K562 (cell line): ENCODE measurements around the gene BBLN. TPM values are rescaled to one million over a fixed set of nuclear protein-coding genes. Genes with fewer than 3 reads are reported as not detected.
A peak's percentile ranks its signal among the peaks of the same experiment; 100 is the strongest.

Experiments used
- ADNP ChIP-seq: fragments of 200-800 bp; sonication (Bioruptor generic); IDR thresholded peaks from 2 replicates; pipeline ENCODE4 v1.6.1; 2016; ENCODE audit warnings: missing genetic modification characterization, missing compliant biosample characterization
- ATF3 ChIP-seq, 2 experiments: fragments of 450-650 bp in 1 of 2; sonication (generic) in 1 of 2; formaldehyde crosslinking in 1 of 2; IDR thresholded peaks in 1 of 2; conservative IDR thresholded peaks in 1 of 2; 2 replicates each; pipeline versions ENCODE4 v1.6.1 to v1.8.1; 2016 to 2023; ENCODE audit warnings: mild to moderate bottlenecking in 2 of 2, moderate library complexity in 2 of 2, inconsistent platforms in 1 of 2, missing genetic modification reagents in 1 of 2
- CREB3L1 ChIP-seq: fragments of 450-650 bp; IDR thresholded peaks from 2 replicates; pipeline ENCODE4 v1.6.1; 2014; ENCODE audit warnings: low read depth, mild to moderate bottlenecking, moderate library complexity, borderline replicate concordance
- EP300 ChIP-seq: IDR thresholded peaks from 2 replicates; pipeline ENCODE4 v1.6.1; 2012; ENCODE audit warnings: low read length, improper control_type of control experiment
- MNT ChIP-seq, 2 experiments: fragments of 450-650 bp; conservative IDR thresholded peaks; 2 replicates each; pipeline ENCODE4 v1.6.1; 2017; ENCODE audit warnings: mild to moderate bottlenecking in 2 of 2, moderate library complexity in 2 of 2
- MXI1 ChIP-seq: IDR thresholded peaks from 2 replicates; pipeline ENCODE4 v1.6.1; 2011; ENCODE audit warnings: low read depth, mild to moderate bottlenecking, improper control_type of control experiment, low read length
- PHB2 ChIP-seq: fragments of 450-650 bp; IDR thresholded peaks from 2 replicates; pipeline ENCODE4 v1.6.1; 2017; ENCODE audit warnings: low read depth
- RBM22 ChIP-seq: fragments of 200-400 bp; formaldehyde crosslinking; IDR thresholded peaks from 2 replicates; pipeline ENCODE4 v1.6.1; 2018; ENCODE audit warnings: low read length, low read depth; ENCODE audit not compliant: poor library complexity, severe bottlenecking
- SMAD4 ChIP-seq: fragments of 250-450 bp; sonication (Bioruptor Pico); conservative IDR thresholded peaks from 2 replicates; pipeline ENCODE4 v1.8.0; 2021; ENCODE audit warnings: inconsistent platforms, mild to moderate bottlenecking, moderate library complexity
- XRCC3 ChIP-seq: fragments of 450-650 bp; IDR thresholded peaks from 2 replicates; pipeline ENCODE4 v1.6.1; 2017; ENCODE audit warnings: mild to moderate bottlenecking, moderate library complexity
- ZNF263 ChIP-seq: sonication (generic); formaldehyde crosslinking; IDR thresholded peaks from 2 replicates; pipeline ENCODE4 v1.8.0; 2022; ENCODE audit warnings: mild to moderate bottlenecking, missing genetic modification reagents, borderline replicate concordance
- ZNF407 ChIP-seq: fragments of 450-650 bp; IDR thresholded peaks from 2 replicates; pipeline ENCODE4 v1.6.1; 2016; ENCODE audit warnings: low read depth
- polyA plus RNA-seq, 8 experiments: library from polyadenylated mRNA; depleted of rRNA in 4 of 8; stranded (reverse) in 5 of 8; unstranded in 3 of 8; fragments of >200 nt; fragmentation: Nextera tagmentation in 2 of 8; fragmentation: Illumina TruSeq in 1 of 8; extraction: Ambion mirVana in 2 of 8; extraction: Trizol in 1 of 8; gene quantifications; 2 replicates each; pipeline versions ENCODE4 v1.2.1 to v1.2.3, GENCODE V29; 2011 to 2014; ENCODE audit warnings: inconsistent platforms in 1 of 8, missing spikeins in 1 of 8
- total RNA-seq, 7 experiments: library from RNA; depleted of rRNA in 6 of 7; stranded (reverse); fragments of >200 nt in 6 of 7; fragmentation: Illumina TruSeq in 2 of 7; extraction: Trizol in 2 of 7; gene quantifications; 2 replicates each; pipeline versions ENCODE4 v1.2.1 to v1.2.3, GENCODE V29; 2011 to 2021; ENCODE audit warnings: low replicate concordance in 1 of 7

The BBLN gene
- total and polyA plus RNA-seq, 9 of the 15 experiments (the other 6 are each of a cell fraction or from before 2014, with no cell fraction given) = 4.2 to 331 (median 87.1) TPM

GRCh38 chr9:128115187-128116103 lies 44.6 kb upstream of the BBLN start (continued):
- TF ChIP-seq ZNF407 = peak; percentile 15; the same call in 1 of the 2 replicates
- peak; percentile 82 for TF ChIP-seq PHB2
- no peak for TF ChIP-seq RBM22
- TF ChIP-seq XRCC3 = no peak
- peak; percentile 84 for TF ChIP-seq SMAD4 (CRISPR knock-in tag)
- TF ChIP-seq ZNF263 (CRISPR knock-in tag) = peak; percentile 23; the same call in 1 of the 2 replicates
- TF ChIP-seq MNT (conservative IDR thresholded peaks at IDR 0.05) = peak; percentile 41 to 78
- TF ChIP-seq ATF3 (IDR thresholded peaks at IDR 0.05) = no peak
- no peak for TF ChIP-seq ATF3 (CRISPR knock-in tag; conservative IDR thresholded peaks at IDR 0.05)
- peak; percentile 60; the same call in 1 of the 2 replicates for TF ChIP-seq MXI1
- TF ChIP-seq CREB3L1 = 0 out of 2 replicates have a peak, but pooled peaks have one; percentile 36
- TF ChIP-seq ADNP = no peak
- peak; percentile 95 for TF ChIP-seq EP300
